ENCODE results near the gene HP1BP3. TPM values are rescaled to one million over a fixed set of nuclear protein-coding genes. Genes with fewer than 3 reads are reported as not detected.

The HP1BP3 gene
- total and polyA plus RNA-seq, 2 of the 4 experiments (the other 2 are of a cell fraction) = 88.4 to 151 TPM

GRCh38 chr1:20787840-20788795 is 1.0 kb upstream of the HP1BP3 start:
- Histone ChIP-seq H2AFZ (replicated peaks; ENCODE audit: low read length, poor library complexity) (peak overlapping the region; percentile 91), H2BK20ac (ENCODE audit: low read depth, low read length) (peak overlapping the region; percentile 70), H3K4me3 (ENCODE audit: insufficient read depth, low read depth, low read length) (peak overlapping the region; percentile 85), H2AK5ac (ENCODE audit: low read depth, low read length) (peak overlapping the region; percentile 83), H4K91ac (ENCODE audit: insufficient read depth, low read depth, low read length) (peak overlapping the region; percentile 96), H3K27me3 (ENCODE audit: control insufficient read depth, insufficient read depth, low read length) (no peaks in the 10 kb centered on the region), H3K56ac (ENCODE audit: extremely low read depth, insufficient read depth, low read length) (peak overlapping the region; percentile 94), H3K14ac (replicated peaks; ENCODE audit: low read depth, low read length) (peak overlapping the region; percentile 99), H3K4me2 (ENCODE audit: low read depth, low read length) (peak overlapping the region; percentile 74), H3K23ac (ENCODE audit: low read depth, low read length) (peak overlapping the region; percentile 97), H3K18ac (ENCODE audit: low read depth, low read length) (peak overlapping the region; percentile 70), H3K79me1 (ENCODE audit: low read depth in 1 of 2, low read length in 2 of 2) (peaks cover 3 to 25% of the 10 kb centered on the region in 2 experiments; a peak in 3 of 4 replicates), H3K9ac (ENCODE audit: low read depth, low read length) (peak overlapping the region; percentile 94), H3K4me1 (ENCODE audit: control insufficient read depth, insufficient read depth, low read length) (peaks cover 7% of the 10 kb centered on the region; the same call in 1 of the 2 replicates), H4K8ac (ENCODE audit: low read depth in 2 of 2, low read length in 2 of 2) (peak overlapping the region; percentile 67 to 88), H3K36me3 (ENCODE audit: control insufficient read depth, insufficient read depth, low read length) (no peaks in the 10 kb centered on the region), H3K27ac (ENCODE audit: insufficient read depth, low read length) (peak overlapping the region; percentile 94), H3K4ac (ENCODE audit: low read depth, low read length) (peak overlapping the region; percentile 98), H2BK120ac (ENCODE audit: low read depth, low read length) (peak overlapping the region; percentile 92), H3K9me3 (ENCODE audit: control insufficient read depth, insufficient read depth, low read length) (no peaks in the 10 kb centered on the region), H2BK15ac (ENCODE audit: low read depth, low read length) (peak overlapping the region; percentile 75; the same call in 1 of the 3 replicates), H2AK9ac (replicated peaks; ENCODE audit: low read depth, low read length, poor library complexity) (peak overlapping the region; percentile 92), H4K5ac (ENCODE audit: low read depth, low read length) (peak overlapping the region; percentile 58), H2BK5ac (ENCODE audit: low read depth, low read length, poor library complexity, severe bottlenecking) (peak overlapping the region; percentile 90), H4K20me1 (ENCODE audit: insufficient read depth, low read length) (peaks cover 33% of the 10 kb centered on the region), H3K9me1 (ENCODE audit: insufficient read depth, low read length) (peaks cover 11% of the 10 kb centered on the region; the same call in 1 of the 2 replicates)
- ChIA-PET POLR2A (ENCODE audit: unreplicated experiment) (no interaction called here), CTCF (no interaction called here)
- WGBS, 2 experiments (ENCODE audit: extremely low coverage in 2 of 2, insufficient read length in 1 of 2) = 40% methylated on average over 2 of the region's 22 CpGs; no CpG with 5 or more reads in 1 of the 2 experiments
- dilution Hi-C loops (cut with HindIII; ENCODE audit: low sequenced_read_pairs, unreplicated experiment) (no loop called here), in situ Hi-C loops (cut with MboI; ENCODE audit: low sequenced_read_pairs) (loop anchor here (10.0 kb wide), 1 partner anchor 407 kb away; no protein-coding TSS in a partner anchor), intact Hi-C loops (cut with micrococcal nuclease) (loop anchor here (1.0 to 10.0 kb wide), 3 partner anchors 91 to 388 kb away; partner anchors contain the start of gene EIF4G3)
- no peak for ATAC-seq (ENCODE audit: low read depth)
- BruUV-seq (replicated peaks) = no TSS peak
- peak; percentile 70 for DNase-seq
- no peak for TF ChIP-seq BHLHE40 (IDR thresholded peaks at IDR 0.05; ENCODE audit: low read depth, low read length)
- TF ChIP-seq SMC3 (IDR thresholded peaks at IDR 0.05; ENCODE audit: low read depth, low read length) = no peak
- peak; percentile 51 for TF ChIP-seq CEBPB (IDR thresholded peaks at IDR 0.05; ENCODE audit: low read depth, low read length)
